Superior temporal gyrus (tissue), 1 donor: ENCODE data around the gene CLDN9.
A peak's percentile ranks its signal among the peaks of the same experiment; 100 is the strongest.

Source experiments
- DNase-seq: peaks from one replicate; pipeline ENCODE4 v3.0.0-alpha.2; 2016; ENCODE audit errors: extremely low spot score

CLDN9 gene, protein sequence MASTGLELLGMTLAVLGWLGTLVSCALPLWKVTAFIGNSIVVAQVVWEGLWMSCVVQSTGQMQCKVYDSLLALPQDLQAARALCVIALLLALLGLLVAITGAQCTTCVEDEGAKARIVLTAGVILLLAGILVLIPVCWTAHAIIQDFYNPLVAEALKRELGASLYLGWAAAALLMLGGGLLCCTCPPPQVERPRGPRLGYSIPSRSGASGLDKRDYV

DNA sequence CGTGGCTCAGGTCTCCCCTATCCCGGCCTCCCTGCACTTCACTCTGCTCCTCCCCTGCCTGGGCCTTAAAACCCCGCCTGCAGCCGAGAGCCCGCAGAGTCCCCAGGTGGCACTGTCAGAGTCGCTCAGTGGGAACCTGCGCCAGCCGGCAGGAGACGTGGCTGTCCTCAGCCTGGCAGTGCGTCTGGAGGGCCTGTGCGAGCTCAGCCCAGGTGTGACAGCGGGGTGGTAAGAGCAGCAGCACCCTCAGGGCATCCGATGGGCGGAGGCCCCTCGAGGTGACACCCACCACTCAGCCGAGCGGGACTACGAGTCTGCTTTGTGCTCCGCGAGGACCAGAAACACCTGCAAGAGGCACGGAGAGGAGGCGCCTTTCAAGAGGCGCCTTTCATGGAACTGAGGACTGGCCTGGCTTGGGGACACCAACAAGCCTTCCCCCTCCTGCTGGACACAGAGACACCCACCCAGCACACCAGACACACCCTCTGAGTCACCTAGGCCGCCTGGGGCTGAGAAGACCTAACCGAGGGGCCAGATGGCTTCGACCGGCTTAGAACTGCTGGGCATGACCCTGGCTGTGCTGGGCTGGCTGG is at the start of gene CLDN9:
CLDN9 (plus strand) TSS at position 96 of the 593 bp plus-strand sequence; CDS start at position 536, 440 bp downstream.
- DNase-seq, result no peak

DNA sequence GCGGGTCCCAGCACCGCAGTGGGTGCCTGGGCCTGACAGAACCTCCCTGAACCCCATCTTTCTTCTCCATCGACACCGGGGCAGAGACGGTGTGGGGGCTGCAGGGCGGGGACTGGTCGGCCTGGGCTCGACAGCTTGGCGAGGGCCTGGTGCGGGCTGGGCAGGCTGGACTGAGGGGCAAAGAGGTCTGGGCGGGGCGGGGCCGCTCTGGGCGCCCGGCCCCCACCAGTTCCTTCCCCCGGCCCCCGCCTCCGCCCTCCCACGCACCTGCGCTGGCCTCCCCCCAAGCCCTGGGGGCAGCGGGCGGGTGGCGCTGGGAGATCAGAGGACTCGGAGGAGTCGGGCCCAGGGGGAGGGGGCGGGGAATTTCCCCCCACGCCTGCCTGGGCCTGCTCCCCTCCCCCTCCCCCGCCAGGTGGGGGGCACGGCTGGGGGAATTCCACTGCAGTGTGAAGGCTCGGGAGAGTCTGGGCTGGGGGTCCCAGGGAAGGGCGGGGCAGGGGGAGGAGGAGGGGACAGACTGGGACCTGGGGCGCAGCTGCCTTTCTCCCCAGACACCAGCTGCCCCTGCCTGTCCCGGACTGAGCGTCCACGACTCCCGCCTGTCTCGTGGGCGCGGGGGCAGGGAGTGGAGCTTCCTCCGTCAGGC is 49.5 kb upstream of the CLDN9 start:
- DNase-seq, result no peak

DNA sequence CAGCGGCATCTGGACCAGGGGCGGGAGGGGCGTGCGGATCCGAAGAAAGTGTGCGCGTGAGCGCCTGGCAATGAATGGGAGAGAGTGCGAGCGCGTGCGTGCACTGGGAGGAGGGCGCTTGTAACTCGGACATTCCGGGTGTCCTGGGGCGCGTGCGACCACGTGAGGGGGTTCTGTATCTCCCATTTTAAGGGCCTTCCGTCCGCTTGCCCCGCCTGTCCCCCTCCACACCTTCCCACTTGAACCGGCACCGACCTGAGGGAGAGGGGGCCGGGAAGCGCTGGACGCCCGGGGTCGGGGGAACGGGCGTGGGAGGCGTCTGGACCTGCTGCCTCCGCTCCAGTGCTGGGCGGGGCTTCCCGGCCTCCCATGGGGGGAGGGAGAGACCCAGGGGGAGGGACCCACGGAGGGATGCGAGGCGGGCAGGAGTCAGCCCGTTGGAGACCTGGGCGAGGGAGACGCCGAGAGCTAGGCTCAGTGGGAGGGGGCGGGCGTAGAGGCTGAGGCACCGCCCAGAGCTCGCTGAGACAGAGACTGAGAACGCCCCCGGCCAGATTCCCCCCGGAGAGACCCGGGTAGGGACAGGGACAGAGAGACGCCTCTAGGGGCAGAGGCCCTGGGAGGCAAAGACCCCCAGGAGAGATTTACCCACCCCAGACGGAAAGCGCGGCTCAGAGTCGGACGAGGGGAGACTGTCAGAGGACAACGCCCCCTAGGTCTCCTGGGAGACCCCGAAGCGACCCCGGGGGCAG is 48.8 kb upstream of the CLDN9 start, which contains the start of gene KREMEN2:
KREMEN2 (plus strand) TSS at position 553 of the 752 bp plus-strand sequence. CDS start 246 bp downstream, outside the sequence.
- no peak for DNase-seq

DNA sequence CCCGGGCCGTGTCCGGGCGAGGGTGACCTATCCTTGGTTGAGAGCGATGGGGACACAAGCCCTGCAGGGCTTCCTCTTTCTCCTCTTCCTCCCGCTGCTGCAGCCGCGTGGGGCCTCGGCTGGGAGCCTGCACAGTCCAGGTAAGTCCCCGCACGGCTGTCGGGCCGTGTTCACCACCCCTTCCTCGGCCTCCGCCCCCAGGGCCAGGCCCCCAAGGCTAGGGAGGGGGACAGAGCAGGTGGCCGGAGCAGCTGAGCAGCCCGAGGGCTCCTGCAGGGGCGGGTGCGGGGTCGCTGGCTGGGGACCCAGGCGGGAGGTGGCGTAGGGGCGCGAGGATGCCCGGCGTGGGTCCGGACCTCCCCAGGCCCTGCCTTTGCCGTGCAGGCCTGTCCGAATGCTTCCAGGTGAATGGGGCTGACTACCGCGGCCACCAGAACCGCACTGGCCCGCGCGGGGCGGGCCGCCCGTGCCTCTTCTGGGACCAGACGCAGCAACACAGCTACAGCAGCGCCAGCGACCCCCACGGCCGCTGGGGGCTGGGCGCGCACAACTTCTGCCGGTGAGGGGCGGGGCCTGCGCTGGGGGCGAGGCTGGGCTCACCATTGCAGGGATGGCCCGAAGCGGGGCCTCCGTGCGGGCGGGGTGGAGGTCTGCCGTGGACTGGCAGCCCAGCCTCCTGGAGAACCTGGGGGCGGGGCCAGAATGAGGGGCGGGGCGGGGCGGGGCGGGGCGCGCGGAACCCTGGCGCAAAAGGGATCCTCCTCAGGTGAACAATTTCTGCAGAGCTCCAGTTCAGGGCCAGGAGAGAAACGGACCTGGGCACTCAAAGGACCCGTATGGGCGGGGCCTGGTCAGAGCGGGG is 48.0 kb upstream of the CLDN9 start:
- DNase-seq, result no peak

DNA sequence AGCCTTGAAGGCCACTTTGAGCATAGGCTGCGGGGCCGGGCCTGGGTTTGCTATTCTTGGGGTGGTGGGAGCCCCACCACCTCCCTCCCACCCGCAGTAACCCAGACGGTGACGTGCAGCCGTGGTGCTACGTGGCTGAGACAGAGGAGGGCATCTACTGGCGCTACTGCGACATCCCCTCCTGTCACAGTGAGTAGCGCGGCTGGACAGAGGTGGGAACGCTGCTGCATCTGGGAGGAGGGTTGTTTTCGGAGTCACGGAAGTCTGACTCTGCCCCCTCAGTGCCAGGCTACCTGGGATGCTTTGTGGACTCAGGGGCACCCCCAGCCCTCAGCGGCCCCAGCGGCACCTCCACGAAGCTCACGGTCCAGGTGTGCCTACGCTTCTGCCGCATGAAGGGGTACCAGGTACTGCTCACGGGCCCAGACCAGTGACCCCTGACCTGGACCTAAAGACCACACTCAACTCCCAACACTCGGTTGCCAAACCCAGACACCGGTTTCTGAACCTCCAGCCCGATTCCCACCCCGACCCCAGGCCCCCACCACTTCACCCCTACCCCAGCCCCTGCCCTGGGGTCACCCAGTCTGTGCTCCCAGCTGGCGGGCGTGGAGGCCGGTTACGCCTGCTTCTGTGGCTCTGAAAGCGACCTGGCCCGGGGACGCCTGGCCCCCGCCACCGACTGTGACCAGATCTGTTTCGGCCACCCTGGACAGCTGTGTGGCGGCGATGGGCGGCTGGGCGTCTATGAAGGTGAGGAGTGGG is 46.5 kb upstream of the CLDN9 start:
- DNase-seq, result no peak

DNA sequence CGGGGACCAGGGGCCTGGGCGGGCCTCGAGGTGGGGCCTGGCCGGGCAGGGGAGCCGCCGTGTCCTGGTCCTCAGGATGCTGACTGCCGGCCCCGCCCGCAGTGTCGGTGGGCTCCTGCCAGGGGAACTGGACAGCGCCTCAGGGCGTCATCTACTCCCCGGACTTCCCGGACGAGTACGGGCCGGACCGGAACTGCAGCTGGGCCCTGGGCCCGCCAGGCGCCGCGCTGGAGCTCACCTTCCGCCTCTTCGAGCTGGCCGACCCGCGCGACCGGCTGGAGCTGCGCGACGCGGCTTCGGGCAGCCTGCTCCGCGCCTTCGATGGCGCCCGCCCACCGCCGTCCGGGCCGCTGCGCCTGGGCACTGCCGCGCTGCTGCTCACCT is 45.9 kb upstream of the CLDN9 start:
- DNase-seq, result no peak

DNA sequence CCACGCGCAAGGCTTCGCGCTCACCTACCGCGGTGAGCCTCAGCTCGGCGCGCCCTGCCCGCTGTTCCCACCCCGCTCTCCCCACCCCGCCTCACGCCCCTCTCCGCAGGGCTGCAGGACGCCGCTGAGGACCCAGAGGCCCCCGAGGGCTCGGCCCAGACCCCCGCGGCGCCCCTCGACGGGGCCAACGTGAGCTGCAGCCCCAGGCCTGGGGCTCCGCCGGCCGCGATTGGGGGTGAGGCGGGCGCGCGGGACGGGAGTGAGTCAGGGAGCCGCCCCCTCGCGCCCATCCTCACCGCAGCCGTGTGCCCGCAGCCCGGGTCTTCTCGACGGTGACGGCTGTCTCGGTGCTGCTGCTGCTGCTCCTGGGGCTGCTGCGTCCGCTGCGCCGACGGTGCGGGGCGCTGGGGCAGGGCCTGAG is 45.5 kb upstream of the CLDN9 start:
- no peak for DNase-seq

DNA sequence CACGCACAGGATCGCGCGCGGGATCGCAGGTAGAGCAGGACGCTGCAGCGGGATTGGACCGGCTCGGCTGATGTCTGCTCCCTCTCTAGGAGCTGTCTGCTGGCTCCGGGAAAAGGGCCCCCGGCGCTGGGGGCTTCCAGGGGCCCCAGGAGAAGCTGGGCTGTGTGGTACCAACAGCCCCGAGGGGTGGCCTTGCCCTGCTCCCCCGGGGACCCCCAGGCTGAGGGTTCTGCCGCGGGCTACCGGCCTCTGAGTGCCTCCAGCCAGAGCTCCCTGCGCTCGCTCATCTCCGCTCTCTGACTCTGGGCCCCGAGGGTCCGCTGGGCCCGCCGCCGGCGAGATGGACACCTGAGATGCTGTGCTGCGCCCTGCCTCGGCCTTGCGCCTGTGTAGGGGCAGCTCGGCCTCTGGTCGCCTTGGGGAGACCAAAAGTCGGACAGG is 45.0 kb upstream of the CLDN9 start:
- DNase-seq, result no peak

DNA sequence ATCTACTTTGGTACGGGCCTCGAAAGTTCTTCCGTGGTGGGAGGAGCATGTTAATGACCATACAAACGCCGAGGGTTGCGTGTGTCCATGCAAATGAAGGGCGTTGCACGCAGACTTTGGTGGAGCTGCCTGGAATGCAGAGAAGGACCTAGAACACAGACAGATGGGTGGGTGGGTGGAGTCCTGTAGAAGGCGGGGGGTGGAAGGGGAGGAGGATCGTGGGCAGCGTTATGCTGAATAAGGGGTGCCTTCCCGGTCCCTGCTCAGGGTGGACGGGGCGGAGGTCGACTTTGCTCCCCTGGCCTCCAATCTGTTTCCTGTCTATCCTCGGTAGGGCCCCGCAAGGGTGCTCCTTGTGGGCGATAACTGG is 44.4 kb upstream of the CLDN9 start:
- DNase-seq, result no peak

DNA sequence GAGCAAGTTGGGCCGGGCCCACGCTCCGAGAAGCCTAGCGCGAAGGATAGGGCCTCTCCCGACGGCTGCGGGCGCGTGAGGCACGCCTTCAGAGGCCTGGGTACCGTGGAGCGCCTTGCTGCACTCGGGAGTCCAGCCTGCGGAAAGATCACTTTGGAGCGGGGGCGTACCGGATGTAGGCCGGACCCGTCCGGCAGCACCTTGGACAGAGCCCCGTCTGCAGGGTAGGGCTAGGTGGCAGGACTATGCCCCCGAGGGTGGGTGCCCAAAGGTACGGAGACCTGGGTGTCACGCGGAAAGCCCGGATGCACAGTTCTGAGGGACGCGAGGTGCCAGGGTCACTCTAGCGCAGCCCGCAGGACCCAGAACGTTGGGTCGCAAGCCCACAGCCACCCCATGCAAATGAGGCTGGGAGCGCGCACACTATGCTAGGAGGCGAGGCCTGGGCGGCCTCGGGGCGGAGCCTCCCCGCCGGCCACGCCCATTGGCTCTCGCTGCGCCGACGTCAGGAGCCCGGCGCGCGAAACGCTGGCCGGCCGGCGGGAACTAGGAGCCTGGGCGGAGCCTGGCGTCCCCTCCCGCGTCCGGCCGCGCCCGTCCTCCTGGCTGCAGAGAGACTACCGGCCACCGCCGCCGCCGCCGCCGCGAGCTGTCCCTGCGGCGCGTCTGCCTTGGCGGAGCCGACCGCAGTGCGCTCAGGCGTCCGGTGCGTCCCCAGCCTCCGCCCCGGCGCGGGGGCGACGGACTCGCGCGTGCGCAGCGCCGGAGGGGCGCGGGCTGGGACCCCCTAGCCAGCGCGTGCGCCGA is 43.8 kb upstream of the CLDN9 start, which contains the start of gene PAQR4:
PAQR4 (plus strand) TSS at position 611 of the 807 bp plus-strand sequence. CDS start 327 bp downstream, outside the sequence.
- peak; percentile 92 for DNase-seq

DNA sequence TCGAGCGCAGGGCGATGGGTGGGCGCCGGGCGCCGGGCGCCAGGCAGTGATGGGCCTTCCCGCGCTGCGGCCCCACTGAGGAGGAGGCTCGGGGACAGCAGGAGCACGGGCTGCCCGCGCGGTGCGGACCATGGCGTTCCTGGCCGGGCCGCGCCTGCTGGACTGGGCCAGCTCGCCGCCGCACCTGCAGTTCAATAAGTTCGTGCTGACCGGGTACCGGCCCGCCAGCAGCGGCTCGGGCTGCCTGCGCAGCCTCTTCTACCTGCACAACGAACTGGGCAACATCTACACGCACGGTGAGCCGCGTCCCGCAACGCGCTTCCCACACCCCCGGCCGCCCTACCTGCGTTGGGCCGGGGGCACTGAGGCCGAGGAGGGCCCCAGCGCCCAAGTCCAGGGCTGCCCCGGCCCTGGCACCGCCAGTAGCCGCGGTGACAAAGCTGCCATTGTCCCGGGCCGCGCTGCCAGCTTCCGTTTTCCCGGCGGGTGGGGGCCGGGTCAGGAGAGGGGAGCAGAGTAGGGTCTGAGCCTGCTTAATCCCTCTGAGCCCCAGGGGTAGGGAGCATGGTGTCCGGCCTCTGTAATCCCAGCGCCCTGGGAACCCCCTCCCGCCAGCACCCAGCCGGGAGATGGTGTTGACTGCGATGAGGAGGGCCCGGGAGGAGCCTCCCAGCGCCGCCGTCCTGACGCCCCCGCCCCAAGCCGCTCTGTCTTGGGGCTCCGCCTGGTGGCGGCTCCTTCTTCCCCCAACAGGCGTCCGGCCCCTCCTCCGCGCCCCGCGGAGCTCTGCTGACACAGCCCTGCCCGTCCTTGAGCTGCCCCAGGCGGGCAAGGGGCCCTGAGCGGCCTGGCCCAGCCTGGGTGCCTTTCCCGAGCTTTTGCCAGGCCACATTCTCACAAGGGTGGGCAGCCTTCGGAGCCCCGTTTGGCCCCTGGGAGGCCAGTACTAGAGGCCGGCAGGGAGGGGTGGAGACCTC is 42.9 kb upstream of the CLDN9 start:
- DNase-seq, result peak; percentile 67

DNA sequence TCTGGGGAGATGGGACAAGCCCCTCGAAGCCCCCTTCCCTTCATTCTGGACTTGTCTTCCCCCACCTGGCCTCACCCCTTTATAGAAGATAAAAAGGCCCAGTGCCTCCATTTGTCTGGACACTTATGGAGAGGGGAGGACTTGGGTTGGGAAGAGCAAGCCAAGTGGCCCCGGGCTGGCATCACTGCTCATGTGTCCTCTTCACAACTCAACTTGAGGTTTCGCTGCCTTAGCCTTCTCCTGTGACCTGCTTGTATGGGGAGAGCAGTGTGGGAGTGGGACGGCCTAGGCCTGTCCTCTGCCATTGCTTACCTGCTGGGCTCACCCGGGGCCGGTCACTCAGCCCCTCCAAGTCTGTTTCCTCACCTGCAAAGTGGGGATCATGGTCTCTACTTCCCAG is 42.2 kb upstream of the CLDN9 start:
- DNase-seq, result no peak

DNA sequence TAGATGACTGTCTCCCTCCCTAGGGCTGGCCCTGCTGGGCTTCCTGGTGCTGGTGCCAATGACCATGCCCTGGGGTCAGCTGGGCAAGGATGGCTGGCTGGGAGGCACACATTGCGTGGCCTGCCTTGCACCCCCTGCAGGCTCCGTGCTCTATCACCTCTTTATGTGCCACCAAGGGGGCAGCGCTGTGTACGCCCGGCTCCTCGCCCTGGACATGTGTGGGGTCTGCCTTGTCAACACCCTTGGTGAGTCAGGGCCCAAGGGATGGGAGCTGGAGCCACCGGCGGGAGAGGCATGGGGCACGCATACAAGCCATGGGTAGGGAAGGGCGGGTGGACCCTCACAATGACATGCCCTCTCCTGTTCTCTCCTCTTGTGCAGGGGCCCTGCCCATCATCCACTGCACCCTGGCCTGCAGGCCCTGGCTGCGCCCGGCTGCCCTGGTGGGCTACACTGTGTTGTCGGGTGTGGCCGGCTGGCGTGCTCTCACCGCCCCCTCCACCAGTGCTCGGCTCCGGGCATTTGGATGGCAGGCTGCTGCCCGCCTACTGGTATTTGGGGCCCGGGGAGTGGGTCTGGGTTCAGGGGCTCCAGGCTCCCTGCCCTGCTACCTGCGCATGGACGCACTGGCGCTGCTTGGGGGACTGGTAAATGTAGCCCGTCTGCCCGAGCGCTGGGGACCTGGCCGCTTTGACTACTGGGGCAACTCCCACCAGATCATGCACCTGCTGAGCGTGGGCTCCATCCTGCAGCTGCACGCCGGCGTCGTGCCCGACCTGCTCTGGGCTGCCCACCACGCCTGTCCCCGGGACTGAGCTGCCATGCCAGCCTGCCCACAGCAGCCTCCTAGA is 41.4 kb upstream of the CLDN9 start:
- no peak for DNase-seq

DNA sequence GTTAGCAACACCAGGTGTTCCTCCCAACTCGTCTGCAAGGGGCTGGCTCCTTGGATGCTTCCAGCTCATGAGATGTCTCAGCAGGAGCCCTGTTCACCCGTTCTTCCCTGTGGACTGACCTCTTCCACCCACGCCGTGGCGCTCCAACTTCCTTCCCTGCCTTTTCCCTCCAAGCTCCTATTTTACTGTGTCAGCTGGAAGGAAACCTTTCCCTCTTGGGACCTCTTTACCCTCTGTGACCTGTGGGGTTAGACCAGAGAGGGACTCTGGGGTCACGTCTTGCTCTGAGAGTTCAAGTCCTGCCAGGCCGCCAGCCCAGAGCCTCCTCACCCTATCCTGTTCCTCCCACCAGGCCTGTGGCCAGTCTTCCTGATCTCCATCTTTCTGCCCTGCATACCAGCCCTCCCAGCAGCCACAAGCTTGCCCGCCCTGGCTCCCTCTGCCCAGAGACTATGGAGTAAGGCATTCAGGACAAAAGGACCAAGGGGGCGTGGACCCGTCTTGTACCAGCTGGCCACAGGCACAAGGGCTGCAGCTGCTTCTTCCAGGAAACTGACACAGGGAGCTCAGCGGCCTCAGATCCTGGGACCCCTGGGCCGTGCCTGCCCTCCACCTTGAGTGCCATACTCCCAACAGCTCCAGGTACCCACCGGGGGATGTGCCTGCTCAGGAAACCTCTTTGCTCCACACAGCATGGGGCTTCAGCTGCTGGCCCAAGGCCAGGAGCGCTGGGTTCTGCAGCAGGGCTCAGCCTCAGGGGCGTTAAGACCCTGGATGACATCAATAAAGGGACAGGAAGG is 40.5 kb upstream of the CLDN9 start:
- no peak for DNase-seq

DNA sequence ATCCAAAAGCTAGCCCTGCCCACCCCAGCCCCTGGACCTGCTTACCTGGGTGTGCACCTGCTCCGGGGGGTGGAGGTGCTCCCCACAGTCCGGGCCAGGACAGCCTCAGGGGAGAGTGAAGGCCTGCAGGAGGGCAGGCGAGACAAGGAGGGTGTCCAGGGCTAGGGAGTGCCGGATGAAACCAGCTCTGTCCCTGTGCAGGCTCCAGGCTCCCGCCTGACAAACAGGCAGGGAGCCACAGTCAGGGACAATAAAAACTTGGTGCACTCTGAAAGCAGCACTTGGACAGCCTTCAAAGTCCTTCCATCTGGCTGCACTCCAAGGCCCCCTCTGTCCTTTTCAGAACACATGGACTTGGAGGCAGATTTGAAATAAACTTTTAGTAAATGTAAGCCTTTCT is 39.6 kb upstream of the CLDN9 start:
- peak; percentile 39 for DNase-seq

DNA sequence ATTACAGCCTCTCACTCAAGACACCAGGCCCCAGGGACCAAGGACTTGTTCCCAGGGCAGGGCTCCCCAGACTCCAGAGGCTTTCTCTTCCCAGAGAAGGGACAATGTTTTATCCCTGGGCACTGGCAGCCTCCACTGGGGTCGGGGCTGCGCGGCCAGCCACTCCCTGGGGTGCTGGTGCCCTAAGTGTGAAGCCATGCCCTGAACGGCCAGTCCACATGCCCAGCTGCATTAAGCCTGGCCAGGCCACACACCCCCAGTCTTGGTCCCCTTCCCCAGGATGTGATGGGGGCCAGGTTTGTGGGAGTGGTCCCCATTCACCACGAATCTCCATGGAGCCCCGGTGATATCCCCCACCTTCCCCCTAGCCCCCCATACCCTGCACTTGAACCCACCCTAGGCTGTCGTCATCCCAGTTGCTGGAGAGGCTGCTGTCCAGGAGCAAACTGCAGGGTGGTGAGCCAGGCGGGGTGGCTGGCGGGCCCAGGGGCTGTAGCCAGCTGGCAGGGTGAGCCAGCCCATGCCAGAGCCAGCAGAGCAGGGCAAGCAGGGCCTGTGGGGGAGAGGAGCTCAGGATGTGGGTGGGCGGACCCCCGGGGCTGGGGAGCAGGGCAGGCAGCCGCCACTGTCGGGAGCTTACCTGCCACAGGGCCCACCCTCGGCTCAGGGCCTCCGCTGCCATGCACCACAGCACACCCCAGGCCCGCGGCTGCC is 39.0 kb upstream of the CLDN9 start:
- no peak for DNase-seq
